Pons (tissue), 1 donor: ENCODE data around the gene DLEC1.
"Not testable (repeated sequence)": the region's sequence is repeated elsewhere in the genome, so short reads cannot be mapped to it uniquely, and the experiment has no call there.

Experiments used
- DNase-seq: peaks from one replicate; pipeline ENCODE4 v3.0.0-alpha.2; 2016; ENCODE audit warnings: low spot score

Gene DLEC1

GRCh38 chr3:38084334-38085310 is 45.6 kb downstream of the DLEC1 start:
- no peak for DNase-seq

GRCh38 chr3:38085311-38085942 is 46.4 kb downstream of the DLEC1 start:
- DNase-seq, result no peak

DNA sequence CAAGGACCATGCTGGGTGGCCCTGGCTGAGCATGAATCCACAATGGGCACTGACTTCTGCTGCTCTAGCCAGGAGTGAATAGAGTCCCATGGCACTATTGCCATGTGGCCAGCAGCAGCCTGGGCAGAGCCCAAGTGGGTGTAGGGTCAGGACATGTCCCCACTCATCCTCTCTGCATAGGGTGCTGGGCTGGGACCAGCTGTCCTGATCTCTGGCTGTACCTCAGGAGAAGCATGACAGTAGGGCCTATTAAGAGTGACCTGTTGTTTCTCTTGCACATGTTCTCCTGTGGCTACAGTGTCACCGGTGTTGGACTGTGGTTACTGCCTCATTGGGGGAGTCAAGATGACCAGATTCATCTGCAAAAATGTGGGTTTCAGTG is 46.9 kb downstream of the DLEC1 start:
- DNase-seq, result no peak

DNA sequence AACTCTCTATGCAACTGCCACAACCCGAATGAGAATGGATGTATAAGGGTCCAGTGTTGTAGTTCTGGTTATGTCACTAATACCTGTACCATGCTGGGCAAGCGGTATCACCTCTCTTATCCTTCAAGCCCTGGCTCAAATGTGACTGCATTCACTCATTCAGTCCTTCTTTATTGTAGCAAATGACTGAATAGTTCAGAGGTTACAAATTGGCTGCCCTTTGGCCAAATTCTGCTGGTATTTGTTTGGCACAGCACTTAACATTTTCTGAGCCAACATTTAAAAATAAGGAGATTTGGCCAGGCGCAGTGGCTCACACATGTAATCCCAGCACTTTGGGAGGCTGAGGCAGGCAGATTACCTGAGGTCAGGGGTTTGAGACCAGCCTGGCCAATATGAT is 47.5 kb downstream of the DLEC1 start:
- DNase-seq, result no peak

GRCh38 chr3:38087278-38087677 is 48.3 kb downstream of the DLEC1 start:
- not testable (repeated sequence) for DNase-seq

DNA sequence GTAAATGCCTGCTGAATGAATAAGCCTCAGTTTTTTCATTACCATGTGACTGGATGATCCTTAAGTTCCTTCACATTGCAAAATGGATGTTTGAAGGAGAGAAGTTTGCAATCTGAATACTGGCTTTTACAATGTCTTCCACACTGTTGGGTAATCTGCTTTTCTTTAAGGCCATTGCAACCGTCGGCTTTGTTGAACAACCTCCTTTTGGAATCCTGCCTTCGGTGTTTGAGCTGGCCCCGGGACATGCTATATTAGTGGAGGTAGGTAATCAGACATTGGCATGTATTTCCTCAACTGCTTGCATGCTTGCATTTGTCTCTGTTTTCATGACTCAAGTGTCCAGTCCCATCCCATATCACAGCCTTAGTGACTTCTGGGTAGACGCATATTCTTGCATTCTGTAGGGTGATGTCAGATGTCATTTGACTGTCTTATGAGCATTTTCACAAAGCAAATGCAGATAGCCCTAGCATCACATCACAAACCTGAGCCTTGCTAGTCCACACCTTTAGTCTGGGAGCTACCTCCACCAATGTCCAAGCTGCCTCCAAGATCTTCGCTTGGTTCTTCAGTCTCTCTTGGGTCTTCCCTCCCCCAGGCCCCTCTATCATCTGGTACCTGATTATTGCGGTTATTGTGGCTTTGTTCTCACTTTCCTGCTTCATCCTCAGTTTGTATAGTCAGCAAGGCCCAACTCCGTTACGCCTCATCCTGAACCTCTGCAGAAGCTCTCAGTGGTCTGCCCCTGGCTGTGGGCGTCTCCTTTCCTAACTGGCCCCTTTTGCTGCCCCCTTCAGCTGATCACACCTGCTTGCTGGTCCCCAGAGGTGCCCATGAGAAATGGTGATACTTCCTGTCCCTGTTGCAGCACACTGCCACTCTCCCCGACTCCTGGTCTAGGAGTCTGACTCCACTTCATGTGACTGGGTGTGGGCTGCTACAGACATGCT is 49.4 kb downstream of the DLEC1 start:
- no peak for DNase-seq

GRCh38 chr3:38089163-38089562 is 50.2 kb downstream of the DLEC1 start:
- DNase-seq, result no peak

GRCh38 chr3:38090453-38090852 is 51.4 kb downstream of the DLEC1 start:
- no peak for DNase-seq

- DNase-seq, result no peak
Measured at GRCh38 chr3:38094999-38095398, 56.0 kb downstream of the DLEC1 start.

DNA sequence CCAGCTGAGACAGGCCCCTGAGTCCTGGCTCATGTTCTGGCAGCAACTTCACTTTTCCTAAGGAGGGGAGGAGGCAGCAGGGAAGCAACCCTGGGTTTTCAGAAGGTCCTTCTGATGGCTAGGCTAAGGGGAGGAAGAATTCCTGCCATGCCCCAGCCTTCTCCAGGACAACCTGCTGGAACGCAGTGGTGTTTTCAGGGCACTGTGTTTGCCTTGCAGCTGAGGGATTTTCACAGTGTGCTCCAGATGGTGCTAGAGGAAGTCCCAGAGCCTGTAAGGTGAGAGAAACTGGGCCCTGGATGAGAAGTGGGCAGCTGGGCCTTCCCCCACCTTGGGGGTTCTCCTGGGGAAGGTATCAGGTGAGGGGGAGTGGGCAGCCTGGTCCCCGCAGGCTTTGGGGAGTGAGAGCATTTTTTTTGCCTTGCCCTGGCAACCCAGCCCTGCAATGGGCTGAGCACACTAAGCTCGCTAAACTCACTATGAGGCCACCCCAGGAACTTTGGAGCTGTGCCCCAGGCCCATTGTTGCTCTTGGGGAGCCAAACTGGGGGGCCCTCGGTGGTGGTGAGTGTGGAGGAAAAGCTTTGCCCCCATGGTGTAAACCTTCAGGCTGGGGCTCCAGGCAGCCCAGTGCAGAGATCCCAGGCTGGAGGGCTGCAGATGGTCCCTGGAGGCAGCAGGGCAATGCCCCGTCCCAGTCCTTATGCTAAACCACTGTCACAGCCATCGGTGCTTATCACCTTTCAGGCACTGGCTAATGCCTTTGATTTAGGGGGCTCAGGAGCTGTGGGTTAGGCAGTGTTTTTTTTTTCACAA is 56.9 kb downstream of the DLEC1 start:
- DNase-seq, result peak; percentile 19

DNA sequence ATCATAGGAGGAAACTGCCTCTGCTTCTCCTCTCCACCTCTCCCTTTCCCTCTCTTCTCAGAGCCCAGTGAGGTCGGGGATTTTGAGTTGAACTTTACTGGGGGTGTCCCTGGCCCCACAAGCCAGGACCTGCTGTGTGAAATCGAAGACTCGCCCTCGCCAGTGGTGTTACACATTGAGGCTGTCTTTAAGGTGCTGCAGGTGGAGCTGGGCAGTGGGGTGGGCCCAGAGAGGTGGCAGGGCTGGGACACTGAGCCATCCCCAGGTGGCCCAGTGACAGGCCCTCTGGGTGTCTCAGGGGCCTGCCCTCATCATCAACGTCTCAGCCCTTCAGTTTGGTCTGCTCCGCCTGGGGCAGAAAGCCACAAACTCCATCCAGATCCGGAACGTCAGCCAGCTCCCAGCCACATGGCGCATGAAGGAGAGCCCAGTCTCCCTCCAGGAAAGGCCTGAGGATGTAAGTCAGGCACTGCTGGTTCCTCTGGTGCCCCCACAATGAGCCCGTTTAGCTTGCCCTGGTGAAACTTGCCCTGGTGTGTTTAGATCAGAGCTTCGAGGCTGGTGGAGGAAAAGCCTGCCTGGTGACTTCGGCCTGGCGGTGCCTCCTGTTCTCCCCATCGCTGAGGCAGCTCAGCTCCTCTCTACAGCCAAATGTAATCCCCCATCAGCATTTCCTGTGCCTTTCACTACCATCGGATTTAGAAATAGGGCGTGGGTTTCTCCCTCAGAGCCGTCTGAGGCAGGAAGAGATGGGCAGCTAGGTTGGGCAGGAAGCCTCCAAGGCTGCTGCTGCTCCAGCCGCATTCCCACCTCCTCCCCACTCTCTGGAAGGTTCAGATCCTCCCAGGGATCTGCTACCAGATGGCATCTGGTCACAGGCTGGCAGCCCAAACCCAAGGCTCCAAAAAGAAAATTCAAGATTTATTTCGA is 58.7 kb downstream of the DLEC1 start:
- DNase-seq, result no peak

- no peak for DNase-seq
Measured at GRCh38 chr3:38098376-38098723, 59.3 kb downstream of the DLEC1 start.

DNA sequence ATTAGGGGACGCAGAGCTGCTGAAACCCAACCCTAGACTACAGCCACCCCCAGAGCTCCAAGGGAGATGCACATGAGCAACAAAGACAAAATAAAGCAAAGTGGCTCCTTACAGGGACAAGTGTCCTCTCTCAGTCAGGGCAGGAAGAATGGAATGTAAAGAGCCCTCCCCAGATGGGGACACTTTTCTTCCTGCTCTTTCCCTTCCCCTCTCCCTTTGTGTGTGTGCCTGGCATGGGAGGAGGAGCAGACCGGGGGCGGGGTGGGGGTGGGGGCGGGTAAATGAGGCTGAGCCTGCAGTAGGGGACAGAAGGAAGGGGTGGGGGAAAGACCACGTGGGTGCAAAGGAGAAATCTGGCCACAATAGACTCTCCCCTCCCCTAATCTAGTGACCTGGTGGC is 60.5 kb downstream of the DLEC1 start:
- DNase-seq, result no peak

- DNase-seq, result no peak
Measured at GRCh38 chr3:38100498-38100897, 61.5 kb downstream of the DLEC1 start.

DNA sequence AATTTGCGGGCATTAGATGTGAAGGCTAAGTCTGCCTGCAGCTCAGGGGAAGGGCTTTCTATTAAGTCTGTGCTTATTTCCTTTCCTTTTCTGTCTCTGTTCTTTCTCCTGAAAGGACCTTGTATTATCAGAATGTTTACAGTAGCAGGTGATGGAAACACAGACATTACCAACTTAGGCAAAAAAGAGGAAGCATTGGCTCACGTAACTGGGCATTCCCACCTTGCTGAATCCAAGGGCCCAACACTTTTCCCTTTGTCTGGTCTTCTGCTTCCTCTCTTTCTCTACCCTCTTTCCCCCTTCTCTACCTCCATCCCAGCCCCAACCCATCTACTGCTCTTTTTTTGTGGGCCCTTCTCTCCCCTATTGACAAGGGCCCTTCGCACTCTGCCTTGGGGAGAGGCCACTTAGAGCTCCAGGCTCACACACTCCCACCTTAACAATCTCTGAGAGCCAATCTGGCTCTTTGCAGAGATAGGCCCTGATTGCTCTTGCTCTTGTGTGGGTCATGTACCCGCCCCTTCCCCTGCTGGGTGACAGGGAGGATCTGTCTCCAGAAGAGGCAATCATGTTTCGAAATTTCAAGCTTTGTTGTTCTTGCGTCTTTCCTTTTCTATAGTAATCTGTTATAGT is 62.9 kb downstream of the DLEC1 start:
- no peak for DNase-seq

DNA sequence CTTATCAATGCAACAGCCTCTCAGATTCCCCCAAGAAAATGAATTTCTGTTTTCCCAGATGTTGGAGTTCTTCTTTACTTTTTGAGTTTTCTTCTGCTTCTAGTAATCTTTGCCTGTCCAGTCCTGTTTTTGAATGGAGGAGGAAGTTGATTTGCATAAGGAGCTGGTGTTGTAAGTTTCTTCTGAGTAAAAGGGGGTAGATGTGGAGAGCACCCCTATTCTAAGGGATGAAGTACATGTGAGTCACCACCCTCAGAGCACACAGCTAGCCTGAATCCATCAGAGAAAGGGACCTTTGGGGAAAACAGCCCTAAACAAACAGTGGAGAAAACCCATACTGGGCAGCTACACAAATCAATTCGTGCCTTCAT is 63.4 kb downstream of the DLEC1 start:
- DNase-seq, result no peak

DNA sequence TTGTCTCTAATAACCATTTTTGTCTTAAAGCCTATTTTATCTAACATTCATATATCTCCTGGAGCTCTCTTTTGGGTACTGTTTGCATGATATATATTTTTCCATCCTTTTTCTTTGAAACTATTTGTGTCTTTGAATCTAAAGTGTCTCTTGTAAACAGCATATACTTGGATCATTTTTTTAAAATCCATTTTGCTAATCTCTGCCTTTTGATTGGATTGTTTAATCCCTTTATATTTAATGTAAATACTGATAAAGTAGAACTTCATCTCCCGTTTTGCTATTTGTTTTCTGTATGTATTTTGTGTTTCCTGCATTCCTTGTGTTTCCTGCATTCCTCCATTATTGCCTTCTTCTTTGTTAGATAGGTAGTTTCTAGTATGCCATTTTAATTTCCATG is 66.5 kb downstream of the DLEC1 start:
- DNase-seq, result no peak

DNA sequence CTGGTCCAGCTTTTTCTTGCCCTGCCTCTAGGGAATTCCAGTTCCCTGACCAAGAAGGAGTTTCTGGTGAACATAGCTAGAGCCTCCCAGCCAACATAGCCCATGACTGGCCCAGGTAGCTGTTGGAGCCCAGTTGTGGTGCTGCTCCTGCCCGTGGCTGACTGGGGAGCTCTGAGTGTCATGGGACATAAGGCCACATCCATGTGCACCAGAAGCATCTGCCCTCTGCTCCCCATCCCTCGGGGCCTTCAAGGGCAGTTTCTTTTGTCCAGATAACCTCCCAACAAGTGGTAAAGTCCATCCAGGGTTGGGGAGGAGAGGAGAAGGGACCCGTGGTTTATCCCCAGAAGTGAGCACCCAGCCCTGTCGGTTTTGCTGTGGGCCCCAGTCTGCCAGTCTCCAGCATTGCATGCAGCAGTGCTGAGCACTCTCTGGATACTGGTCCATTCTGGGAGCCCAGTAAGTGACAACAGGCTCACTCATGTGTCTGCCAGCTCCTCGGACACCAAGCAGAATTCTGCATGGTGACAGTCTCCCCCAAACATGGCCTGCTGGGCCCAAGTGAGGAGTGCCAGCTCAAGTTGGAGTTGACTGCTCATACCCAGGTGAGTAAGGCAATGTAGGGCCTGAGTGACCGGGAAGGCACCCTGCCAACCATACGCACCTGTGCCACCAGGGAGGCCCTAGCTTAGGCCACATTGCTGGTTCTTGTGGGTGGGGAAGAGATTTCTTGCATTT is 69.1 kb downstream of the DLEC1 start:
- no peak for DNase-seq
